Mesodermal cell (in vitro differentiated cells): ENCODE measurements around the gene TNIK.
"Not testable (repeated sequence)": the region's sequence is repeated elsewhere in the genome, so short reads cannot be mapped to it uniquely, and the experiment has no call there.

Source experiments
- H3K27ac ChIP-seq: 2 replicates; pipeline ENCODE4 v1.7.0; 2013; ENCODE audit warnings: mild to moderate bottlenecking, low read depth, low read length, moderate library complexity; ENCODE audit not compliant: severe bottlenecking
- H3K36me3 ChIP-seq: 2 replicates; pipeline ENCODE4 v1.7.1; 2013; ENCODE audit warnings: mild to moderate bottlenecking, low read length, moderate library complexity; ENCODE audit not compliant: control insufficient read depth, insufficient read depth
- H3K4me1 ChIP-seq: one replicate; pipeline ENCODE4 v1.7.1; 2013; ENCODE audit warnings: mild to moderate bottlenecking, low read length; ENCODE audit not compliant: insufficient read depth, control insufficient read depth, poor library complexity, severe bottlenecking
- H3K4me3 ChIP-seq: 2 replicates; pipeline ENCODE4 v1.7.0; 2013; ENCODE audit warnings: low read length, control low read depth, mild to moderate bottlenecking; ENCODE audit not compliant: insufficient read depth, poor library complexity, severe bottlenecking; ENCODE audit errors: extremely low read depth
- H3K9me3 ChIP-seq: 2 replicates; pipeline ENCODE4 v1.7.1; 2013; ENCODE audit warnings: mild to moderate bottlenecking, low read length, moderate library complexity; ENCODE audit not compliant: control insufficient read depth
- WGBS, 2 experiments: methylation state at CpG; one replicate each; pipeline ENCODE4 v1.1.5; 2013; ENCODE audit warnings: missing lambda C conversion rate in 2 of 2; ENCODE audit not compliant: insufficient coverage in 2 of 2; 5-methylcytosine and 5-hydroxymethylcytosine counted together

Gene TNIK

GRCh38 chr3:171122240-171122639 is 338.0 kb downstream of the TNIK start:
- Histone ChIP-seq H3K4me1 (peaks cover 10% of the 10 kb centered on the region), H3K27ac (peak overlapping the region; percentile 16), H3K4me3 (no peak overlapping the region), H3K36me3 (peaks cover 52% of the 10 kb centered on the region), H3K9me3 (no peaks in the 10 kb centered on the region)
- WGBS, 2 experiments, result 66 to 70% methylated on average over 3 of the region's 3 CpGs

GRCh38 chr3:171121801-171122200 is 338.4 kb downstream of the TNIK start:
- Histone ChIP-seq H3K4me1 (peaks cover 10% of the 10 kb centered on the region), H3K36me3 (peaks cover 50% of the 10 kb centered on the region), H3K4me3 (no peak overlapping the region), H3K9me3 (no peaks in the 10 kb centered on the region), H3K27ac (no peak overlapping the region)

DNA sequence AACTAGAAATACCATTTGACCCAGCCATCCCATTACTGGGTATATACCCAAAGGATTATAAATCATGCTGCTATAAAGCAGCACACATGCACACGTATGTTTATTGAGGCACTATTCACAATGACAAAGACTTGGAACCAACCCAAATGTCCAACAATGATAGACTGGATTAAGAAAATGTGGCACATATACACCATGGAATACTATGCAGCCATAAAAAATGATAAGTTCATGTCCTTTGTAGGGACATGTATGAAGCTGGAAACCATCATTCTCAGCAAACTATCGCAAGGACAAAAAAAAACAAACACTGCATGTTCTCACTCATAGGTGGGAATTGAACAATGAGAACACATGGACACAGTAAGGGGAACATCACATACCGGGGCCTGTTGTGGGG is 340.8 kb downstream of the TNIK start:
- H3K4me1 ChIP-seq, result peaks cover 10% of the 10 kb centered on the region
- 80% methylated on average over 1 of the region's 3 CpGs; no CpG with 5 or more reads in 1 of the 2 experiments for WGBS, 2 experiments
- not testable (repeated sequence) for H3K4me3 ChIP-seq, H3K27ac ChIP-seq, H3K9me3 ChIP-seq
- peaks cover 42% of the 10 kb centered on the region for H3K36me3 ChIP-seq

DNA sequence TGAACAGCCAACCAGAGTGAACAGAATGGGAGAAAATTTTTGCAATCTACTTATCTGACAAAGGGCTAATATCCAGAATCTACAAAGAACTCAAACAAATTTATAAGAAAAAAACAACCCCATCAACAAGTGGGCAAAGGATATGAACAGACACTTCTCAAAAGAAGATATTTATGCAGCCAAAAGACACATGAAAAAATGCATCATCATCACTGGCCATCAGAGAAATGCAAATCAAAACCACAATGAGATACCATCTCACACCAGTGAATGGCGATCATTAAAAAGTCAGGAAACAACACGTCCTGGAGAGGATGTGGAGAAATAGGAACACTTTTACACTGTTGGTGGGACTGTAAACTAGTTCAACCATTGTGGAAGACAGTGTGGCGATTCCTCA is 341.2 kb downstream of the TNIK start:
- WGBS, 2 experiments, result no CpG with 5 or more reads among the region's 3 CpGs
- H3K4me3 ChIP-seq, H3K27ac ChIP-seq, H3K9me3 ChIP-seq: not testable (repeated sequence)
- peaks cover 41% of the 10 kb centered on the region for H3K36me3 ChIP-seq
- peaks cover 10% of the 10 kb centered on the region for H3K4me1 ChIP-seq

GRCh38 chr3:171116824-171117395 is 343.3 kb downstream of the TNIK start:
- Histone ChIP-seq H3K27ac (no peak overlapping the region), H3K36me3 (peaks cover 29% of the 10 kb centered on the region), H3K4me1 (peaks cover under 1% of the 10 kb centered on the region), H3K4me3 (no peak overlapping the region), H3K9me3 (no peaks in the 10 kb centered on the region)
- 71 to 81% methylated on average over 2 of the region's 2 CpGs for WGBS, 2 experiments

DNA sequence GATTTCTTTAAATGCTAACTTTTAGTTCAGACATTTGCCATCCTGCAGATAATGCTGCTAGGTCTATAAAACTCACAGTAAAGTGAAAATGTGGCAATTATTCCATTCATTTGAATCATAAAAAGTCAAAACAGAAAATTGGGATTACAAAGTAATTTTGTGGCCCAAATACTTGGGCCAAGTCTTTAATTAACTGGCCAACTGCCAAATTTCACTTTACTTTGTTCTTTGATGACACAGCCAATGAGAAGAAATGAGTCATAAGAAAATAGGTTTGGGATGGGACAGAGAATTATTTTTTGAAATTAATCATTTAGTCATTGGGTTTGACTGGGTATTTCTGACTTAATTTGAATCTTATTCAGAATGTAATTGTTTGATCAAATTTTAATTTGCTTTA is 343.8 kb downstream of the TNIK start:
- Histone ChIP-seq H3K9me3 (no peaks in the 10 kb centered on the region), H3K27ac (no peak overlapping the region), H3K4me3 (no peak overlapping the region), H3K4me1 (no peaks in the 10 kb centered on the region), H3K36me3 (peaks cover 25% of the 10 kb centered on the region)

GRCh38 chr3:171115667-171116066 is 344.5 kb downstream of the TNIK start:
- Histone ChIP-seq H3K4me1 (no peaks in the 10 kb centered on the region), H3K36me3 (peaks cover 19% of the 10 kb centered on the region), H3K9me3 (no peaks in the 10 kb centered on the region), H3K27ac (no peak overlapping the region), H3K4me3 (no peak overlapping the region)
- WGBS, 2 experiments, result 89 to 95% methylated on average over 2 of the region's 2 CpGs

DNA sequence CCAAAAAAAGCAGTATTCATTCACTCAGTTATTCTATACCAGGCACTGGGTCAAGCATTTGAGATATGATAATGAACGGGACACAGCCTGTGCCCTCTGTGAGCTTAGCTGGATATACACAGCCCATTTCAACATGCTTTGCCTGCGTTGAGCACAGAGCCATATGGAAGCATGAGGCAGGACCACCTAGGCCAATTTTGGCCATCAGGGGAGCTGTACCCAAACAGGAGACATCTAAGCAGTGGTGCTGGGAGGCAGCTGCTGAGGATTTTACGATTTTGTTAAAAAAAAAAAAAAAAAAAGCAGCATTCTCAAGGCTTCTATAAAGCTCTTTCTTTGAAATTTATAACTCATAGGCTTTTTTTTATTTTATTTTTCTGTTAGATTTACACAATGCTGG is 346.5 kb downstream of the TNIK start:
- no peaks in the 10 kb centered on the region for H3K4me1 ChIP-seq
- H3K27ac ChIP-seq, result no peak overlapping the region
- H3K4me3 ChIP-seq, result no peak overlapping the region
- peaks cover 25% of the 10 kb centered on the region for H3K36me3 ChIP-seq
- no peaks in the 10 kb centered on the region for H3K9me3 ChIP-seq
- 88% methylated on average over 1 of the region's 3 CpGs; no CpG with 5 or more reads in 1 of the 2 experiments for WGBS, 2 experiments

GRCh38 chr3:171110715-171111114 is 349.5 kb downstream of the TNIK start:
- WGBS, 2 experiments, result 100% methylated on average over 2 to 3 of the region's 4 CpGs
- no peaks in the 10 kb centered on the region for H3K9me3 ChIP-seq
- H3K27ac ChIP-seq, result no peak overlapping the region
- no peak overlapping the region for H3K4me3 ChIP-seq
- H3K36me3 ChIP-seq, result peaks cover 45% of the 10 kb centered on the region
- no peaks in the 10 kb centered on the region for H3K4me1 ChIP-seq

GRCh38 chr3:171108066-171108465 is 352.1 kb downstream of the TNIK start:
- peaks cover 45% of the 10 kb centered on the region for H3K36me3 ChIP-seq
- 95 to 100% methylated on average over 2 of the region's 4 CpGs for whole genome bisulfite sequencing, 2 experiments
- H3K4me1 ChIP-seq, result no peaks in the 10 kb centered on the region
- H3K27ac ChIP-seq, result no peak overlapping the region
- no peak overlapping the region for H3K4me3 ChIP-seq
- no peaks in the 10 kb centered on the region for H3K9me3 ChIP-seq

GRCh38 chr3:171103185-171103584 is 357.0 kb downstream of the TNIK start:
- H3K9me3 ChIP-seq, result no peaks in the 10 kb centered on the region
- peaks cover 36% of the 10 kb centered on the region for H3K36me3 ChIP-seq
- no peak overlapping the region for H3K4me3 ChIP-seq
- WGBS, 2 experiments, result no CpG with 5 or more reads among the region's 1 CpG
- H3K27ac ChIP-seq, result no peak overlapping the region
- no peaks in the 10 kb centered on the region for H3K4me1 ChIP-seq
